Endothelial cell of umbilical vein (primary cell): ENCODE measurements around the gene RGS10. TPM values are rescaled to one million over a fixed set of nuclear protein-coding genes. Genes with fewer than 3 reads are reported as not detected.

ENCODE experiments used
- BruUV-seq: library from RNA; stranded (reverse); fragments of 400-500 nt; replicated peaks from 2 replicates; lab custom pipeline; 2021; lab: Mats Ljungman, UMichigan
- CTCF ChIA-PET: fragments of 300-600, 350-600 bp; sonication (Branson Sonifier 250); formaldehyde crosslinking; loops from one replicate; lab custom pipeline; 2021; ENCODE audit warnings: antibody characterized with exemption, inconsistent platforms; lab: Charles Lee
- POLR2A ChIA-PET: fragments of 300-600, 350-600 bp; sonication (Branson Sonifier 250); formaldehyde crosslinking; loops from one replicate; lab custom pipeline; 2021; ENCODE audit warnings: antibody characterized with exemption, inconsistent platforms; lab: Charles Lee
- DNase-seq: peaks from one replicate; pipeline ENCODE4 v3.0.0-alpha.2; 2011; ENCODE audit warnings: low read depth, low spot score
- FAIRE-seq: peaks from 2 replicates; lab custom pipeline; 2011; peaks lifted over from hg19 to GRCh38; lab: Jason Lieb, UNC
- H2AFZ ChIP-seq: 2 replicates; pipeline ENCODE4 v1.6.0; 2012; ENCODE audit warnings: low read depth, low read length, control low read depth, inconsistent platforms
- H3K27ac ChIP-seq: 2 replicates; pipeline ENCODE4 v1.5.1; 2011; ENCODE audit warnings: low read depth, mild to moderate bottlenecking, control low read depth, low read length, moderate library complexity; ENCODE audit not compliant: insufficient read depth
- H3K27me3 ChIP-seq, 2 experiments: 2 replicates each; pipeline versions ENCODE4 v1.6.0 to v1.6.1; 2011; ENCODE audit warnings: low read length in 2 of 2, mixed read lengths in 1 of 2; ENCODE audit not compliant: control insufficient read depth in 2 of 2, insufficient read depth in 2 of 2
- H3K36me3 ChIP-seq, 2 experiments: 2 replicates in 1 of 2; 3 replicates in 1 of 2; pipeline ENCODE4 v1.5.1; 2011; ENCODE audit warnings: low read length in 2 of 2, mild to moderate bottlenecking in 1 of 2, moderate library complexity in 1 of 2; ENCODE audit not compliant: control insufficient read depth in 2 of 2, insufficient read depth in 2 of 2; ENCODE audit errors: extremely low read depth in 1 of 2
- H3K4me1 ChIP-seq: 3 replicates; pipeline ENCODE4 v1.5.1; 2011; ENCODE audit warnings: mild to moderate bottlenecking, low read length; ENCODE audit not compliant: control insufficient read depth, insufficient read depth; ENCODE audit errors: extremely low read depth
- H3K4me2 ChIP-seq: 2 replicates; pipeline ENCODE4 v1.6.1; 2011; ENCODE audit warnings: low read length, control low read depth, mixed read lengths; ENCODE audit not compliant: insufficient read depth
- H3K4me3 ChIP-seq, 3 experiments: fragments of 200-600 bp in 1 of 3; sonication (generic), shearing (Covaris generic) in 1 of 3; replicated peaks in 1 of 3; 2 replicates each; pipeline ENCODE4 v1.5.1; 2011 to 2016; ENCODE audit warnings: control low read depth in 3 of 3, low read length in 3 of 3, mild to moderate bottlenecking in 2 of 3, inconsistent platforms in 1 of 3, low read depth in 1 of 3, moderate library complexity in 1 of 3; ENCODE audit not compliant: insufficient read depth in 1 of 3
- H3K79me2 ChIP-seq: 2 replicates; pipeline ENCODE4 v1.6.0; 2012; ENCODE audit warnings: low read length, inconsistent platforms; ENCODE audit not compliant: control insufficient read depth, insufficient read depth
- H3K9ac ChIP-seq: replicated peaks from 2 replicates; pipeline ENCODE3; 2011; ENCODE audit warnings: low read length, control low read depth; ENCODE audit not compliant: insufficient read depth; ENCODE audit errors: extremely low read depth
- H3K9me1 ChIP-seq: replicated peaks from 3 replicates; pipeline ENCODE4 v1.6.0; 2011; ENCODE audit warnings: mild to moderate bottlenecking, low read length; ENCODE audit not compliant: control insufficient read depth, insufficient read depth; ENCODE audit errors: extremely low read depth
- H3K9me3 ChIP-seq: replicated peaks from 2 replicates; pipeline ENCODE4 v1.5.1; 2012; ENCODE audit warnings: low read length, inconsistent platforms; ENCODE audit not compliant: control insufficient read depth, insufficient read depth
- H4K20me1 ChIP-seq: replicated peaks from 2 replicates; pipeline ENCODE3; 2011; ENCODE audit warnings: mild to moderate bottlenecking, low read length; ENCODE audit not compliant: control insufficient read depth, insufficient read depth; ENCODE audit errors: extremely low read depth
- CTCF ChIP-seq, 2 donors: IDR thresholded peaks; 1 replicate in 1 of 2; 2 replicates in 1 of 2; pipeline ENCODE4 v1.5.1; 2011; ENCODE audit warnings: low read length in 2 of 2, mild to moderate bottlenecking in 2 of 2, moderate library complexity in 2 of 2, control low read depth in 1 of 2, inconsistent platforms in 1 of 2, low read depth in 1 of 2; ENCODE audit not compliant: insufficient read depth in 1 of 2; ENCODE audit errors: extremely low read depth in 1 of 2
- EZH2 ChIP-seq: IDR thresholded peaks from 2 replicates; pipeline ENCODE4 v1.6.1; 2012; ENCODE audit warnings: borderline replicate concordance, low read depth, mild to moderate bottlenecking, moderate library complexity, low read length, inconsistent platforms; ENCODE audit not compliant: severe bottlenecking
- FOS ChIP-seq: IDR thresholded peaks from 2 replicates; pipeline ENCODE4 v1.6.1; 2011; ENCODE audit warnings: mild to moderate bottlenecking, low read length, moderate library complexity, borderline replicate concordance; ENCODE audit not compliant: insufficient read depth
- GATA2 ChIP-seq: IDR thresholded peaks from 2 replicates; pipeline ENCODE4 v1.7.0; 2011; ENCODE audit warnings: low read depth, mild to moderate bottlenecking, moderate library complexity, mixed read lengths, low read length; ENCODE audit not compliant: insufficient read length, insufficient read depth
- JUN ChIP-seq: IDR thresholded peaks from 2 replicates; pipeline ENCODE4 v1.6.1; 2011; ENCODE audit warnings: borderline replicate concordance, low read depth; ENCODE audit not compliant: insufficient read length, insufficient read depth
- MAX ChIP-seq: IDR thresholded peaks from 2 replicates; pipeline ENCODE4 v1.6.1; 2011; ENCODE audit not compliant: insufficient read depth, insufficient read length
- MYC ChIP-seq: IDR thresholded peaks from one replicate; pipeline ENCODE4 v1.6.1; 2011; ENCODE audit warnings: mild to moderate bottlenecking, low read depth, low read length
- POLR2A ChIP-seq: IDR thresholded peaks from 2 replicates; pipeline ENCODE4 v1.6.1; 2012; ENCODE audit warnings: low read depth, mild to moderate bottlenecking, control low read depth, low read length
- POLR2AphosphoS5 ChIP-seq: IDR thresholded peaks from 2 replicates; pipeline ENCODE4 v1.6.1; 2012; ENCODE audit warnings: low read depth, mild to moderate bottlenecking, control low read depth, low read length, moderate library complexity; ENCODE audit not compliant: insufficient read depth
- dilution Hi-C: fragments of 300-500 bp; cut with MboI; formaldehyde crosslinking; loops from one replicate; pipeline ENCODE4 v1.15.0; 2019; ENCODE audit warnings: low sequenced_read_pairs; ENCODE audit not compliant: extremely low pct_ligation_motif_present
- intact Hi-C: fragments of 100-400 bp; cut with micrococcal nuclease; formaldehyde crosslinking; loops from one replicate; pipeline ENCODE4 v1.10.0; 2022
- polyA plus RNA-seq, 4 experiments: library from polyadenylated mRNA; depleted of rRNA in 3 of 4; stranded (reverse) in 3 of 4; unstranded in 1 of 4; fragments of >200 nt; gene quantifications; 2 replicates each; pipeline versions ENCODE4 v1.2.1 to v1.2.3, GENCODE V29; 2011 to 2012; ENCODE audit warnings: missing spikeins in 1 of 4
- total RNA-seq: library from RNA; stranded (reverse); gene quantifications from 2 replicates; pipeline ENCODE4 v1.2.3, GENCODE V29; 2021

The RGS10 gene
- total and polyA plus RNA-seq, 2 donors (not counting 3 experiments of a cell fraction or from before 2014, with no cell fraction given) = 7.8 to 22.4 TPM

GRCh38 chr10:119540038-119540437 lies 2.5 kb downstream of the RGS10 start:
- Histone ChIP-seq H3K79me2 (no peaks in the 10 kb centered on the region), H3K9ac (no peak overlapping the region), H3K27me3 (no peaks in the 10 kb centered on the region), H2AFZ (no peak overlapping the region), H4K20me1 (no peaks in the 10 kb centered on the region), H3K9me1 (no peaks in the 10 kb centered on the region), H3K4me3 (no peak overlapping the region), H3K4me2 (no peak overlapping the region), H3K9me3 (no peaks in the 10 kb centered on the region), H3K4me1 (peaks cover 4% of the 10 kb centered on the region), H3K27ac (no peak overlapping the region), H3K36me3 (no peaks in the 10 kb centered on the region)
- no TSS peak for BruUV-seq
- FAIRE-seq = peak; percentile 43
- ChIA-PET CTCF (interaction anchor here (0.7 to 1.3 kb wide), 4 partner anchors 15 to 340 kb away, joined by 4 to 7 read pairs (median 4); partner anchors contain the start of gene GRK5), POLR2A (no interaction called here)
- no peak for DNase-seq
- dilution Hi-C loops (no loop called here), intact Hi-C loops (loop anchor here (5.0 kb wide), 1 partner anchor 93 kb away; no protein-coding TSS in a partner anchor)
- TF ChIP-seq EZH2 (no peak), POLR2AphosphoS5 (no peak), POLR2A (no peak), MYC (no peak), CTCF (IDR thresholded peaks at IDR 0.05; ENCODE audit: extremely low read depth in 1 of 2, insufficient read depth in 1 of 2, low read depth in 1 of 2, low read length in 2 of 2) (no peak)

- ChIA-PET CTCF (interaction anchor here (1.3 kb wide), 1 partner anchor 50 kb away, joined by 5 read pairs; no protein-coding TSS in a partner anchor), POLR2A (no interaction called here)
- Histone ChIP-seq H3K27ac (no peak overlapping the region), H3K4me3 (no peak overlapping the region), H2AFZ (no peak overlapping the region), H3K9me1 (no peaks in the 10 kb centered on the region), H3K9ac (no peak overlapping the region), H3K4me2 (no peak overlapping the region), H3K27me3 (no peaks in the 10 kb centered on the region), H3K9me3 (no peaks in the 10 kb centered on the region), H3K79me2 (no peaks in the 10 kb centered on the region), H3K36me3 (no peaks in the 10 kb centered on the region), H4K20me1 (no peaks in the 10 kb centered on the region), H3K4me1 (peaks cover 4% of the 10 kb centered on the region)
- no peak for TF ChIP-seq FOS
- no peak for TF ChIP-seq JUN
- no peak for TF ChIP-seq GATA2
- TF ChIP-seq EZH2 = no peak
- TF ChIP-seq MAX = no peak
- no peak for TF ChIP-seq MYC
- BruUV-seq = no TSS peak
- FAIRE-seq (no peak), DNase-seq (no peak)
- dilution Hi-C loops = no loop called here
- intact Hi-C loops = no loop called here
These were observed 3.1 kb downstream of the RGS10 start for GRCh38 chr10:119539359-119539825.
